Keratinocyte (primary cell): ENCODE data around the gene PXDN.

ENCODE experiments used
- CTCF ChIP-seq, 3 experiments: IDR thresholded peaks in 1 of 3; conservative IDR thresholded peaks in 1 of 3; optimal IDR thresholded peaks in 1 of 3; 2 replicates in 2 of 3; 3 replicates in 1 of 3; pipeline versions ENCODE3 to v1.5.1; 2011; ENCODE audit warnings: low read length in 3 of 3, mild to moderate bottlenecking in 3 of 3, moderate library complexity in 2 of 3, control low read depth in 1 of 3, inconsistent platforms in 1 of 3; ENCODE audit not compliant: insufficient read depth in 2 of 3; ENCODE audit errors: extremely low read depth in 1 of 3
- EZH2 ChIP-seq: IDR thresholded peaks from one replicate; pipeline ENCODE4 v1.6.1; 2012; ENCODE audit warnings: inconsistent platforms, mild to moderate bottlenecking, low read length, moderate library complexity

GRCh38 chr2:1675633-1676032 is 68.7 kb downstream of the PXDN start:
- peak in 1 of 3 experiments; percentile 68 for TF ChIP-seq CTCF (optimal IDR thresholded peaks at IDR 0.05 in 1 of 3, IDR thresholded peaks at IDR 0.05 in 1 of 3, conservative IDR thresholded peaks at IDR 0.05 in 1 of 3; ENCODE audit: extremely low read depth in 1 of 3, insufficient read depth in 2 of 3, low read length in 3 of 3)
- TF ChIP-seq EZH2 = no peak
